Endothelial cell of umbilical vein (primary cell): ENCODE measurements around the gene CWC27. TPM values are rescaled to one million over a fixed set of nuclear protein-coding genes. Genes with fewer than 3 reads are reported as not detected.

ENCODE experiments used
- BruUV-seq: library from RNA; stranded (reverse); fragments of 400-500 nt; replicated peaks from 2 replicates; lab custom pipeline; 2021; lab: Mats Ljungman, UMichigan
- CTCF ChIA-PET: fragments of 300-600, 350-600 bp; sonication (Branson Sonifier 250); formaldehyde crosslinking; loops from one replicate; lab custom pipeline; 2021; ENCODE audit warnings: antibody characterized with exemption, inconsistent platforms; lab: Charles Lee
- POLR2A ChIA-PET: fragments of 300-600, 350-600 bp; sonication (Branson Sonifier 250); formaldehyde crosslinking; loops from one replicate; lab custom pipeline; 2021; ENCODE audit warnings: antibody characterized with exemption, inconsistent platforms; lab: Charles Lee
- DNase-seq: peaks from one replicate; pipeline ENCODE4 v3.0.0-alpha.2; 2011; ENCODE audit warnings: low read depth, low spot score
- FAIRE-seq: peaks from 2 replicates; lab custom pipeline; 2011; peaks lifted over from hg19 to GRCh38; lab: Jason Lieb, UNC
- H2AFZ ChIP-seq: 2 replicates; pipeline ENCODE4 v1.6.0; 2012; ENCODE audit warnings: low read depth, low read length, control low read depth, inconsistent platforms
- H3K27ac ChIP-seq: 2 replicates; pipeline ENCODE4 v1.5.1; 2011; ENCODE audit warnings: low read depth, mild to moderate bottlenecking, control low read depth, low read length, moderate library complexity; ENCODE audit not compliant: insufficient read depth
- H3K27me3 ChIP-seq, 2 experiments: 2 replicates each; pipeline versions ENCODE4 v1.6.0 to v1.6.1; 2011; ENCODE audit warnings: low read length in 2 of 2, mixed read lengths in 1 of 2; ENCODE audit not compliant: control insufficient read depth in 2 of 2, insufficient read depth in 2 of 2
- H3K36me3 ChIP-seq, 2 experiments: 2 replicates in 1 of 2; 3 replicates in 1 of 2; pipeline ENCODE4 v1.5.1; 2011; ENCODE audit warnings: low read length in 2 of 2, mild to moderate bottlenecking in 1 of 2, moderate library complexity in 1 of 2; ENCODE audit not compliant: control insufficient read depth in 2 of 2, insufficient read depth in 2 of 2; ENCODE audit errors: extremely low read depth in 1 of 2
- H3K4me1 ChIP-seq: 3 replicates; pipeline ENCODE4 v1.5.1; 2011; ENCODE audit warnings: mild to moderate bottlenecking, low read length; ENCODE audit not compliant: control insufficient read depth, insufficient read depth; ENCODE audit errors: extremely low read depth
- H3K4me2 ChIP-seq: 2 replicates; pipeline ENCODE4 v1.6.1; 2011; ENCODE audit warnings: low read length, control low read depth, mixed read lengths; ENCODE audit not compliant: insufficient read depth
- H3K4me3 ChIP-seq, 3 experiments: fragments of 200-600 bp in 1 of 3; sonication (generic), shearing (Covaris generic) in 1 of 3; replicated peaks in 1 of 3; 2 replicates each; pipeline ENCODE4 v1.5.1; 2011 to 2016; ENCODE audit warnings: control low read depth in 3 of 3, low read length in 3 of 3, mild to moderate bottlenecking in 2 of 3, inconsistent platforms in 1 of 3, low read depth in 1 of 3, moderate library complexity in 1 of 3; ENCODE audit not compliant: insufficient read depth in 1 of 3
- H3K79me2 ChIP-seq: 2 replicates; pipeline ENCODE4 v1.6.0; 2012; ENCODE audit warnings: low read length, inconsistent platforms; ENCODE audit not compliant: control insufficient read depth, insufficient read depth
- H3K9ac ChIP-seq: replicated peaks from 2 replicates; pipeline ENCODE3; 2011; ENCODE audit warnings: low read length, control low read depth; ENCODE audit not compliant: insufficient read depth; ENCODE audit errors: extremely low read depth
- H3K9me1 ChIP-seq: replicated peaks from 3 replicates; pipeline ENCODE4 v1.6.0; 2011; ENCODE audit warnings: mild to moderate bottlenecking, low read length; ENCODE audit not compliant: control insufficient read depth, insufficient read depth; ENCODE audit errors: extremely low read depth
- H3K9me3 ChIP-seq: replicated peaks from 2 replicates; pipeline ENCODE4 v1.5.1; 2012; ENCODE audit warnings: low read length, inconsistent platforms; ENCODE audit not compliant: control insufficient read depth, insufficient read depth
- H4K20me1 ChIP-seq: replicated peaks from 2 replicates; pipeline ENCODE3; 2011; ENCODE audit warnings: mild to moderate bottlenecking, low read length; ENCODE audit not compliant: control insufficient read depth, insufficient read depth; ENCODE audit errors: extremely low read depth
- EZH2 ChIP-seq: IDR thresholded peaks from 2 replicates; pipeline ENCODE4 v1.6.1; 2012; ENCODE audit warnings: borderline replicate concordance, low read depth, mild to moderate bottlenecking, moderate library complexity, low read length, inconsistent platforms; ENCODE audit not compliant: severe bottlenecking
- FOS ChIP-seq: IDR thresholded peaks from 2 replicates; pipeline ENCODE4 v1.6.1; 2011; ENCODE audit warnings: mild to moderate bottlenecking, low read length, moderate library complexity, borderline replicate concordance; ENCODE audit not compliant: insufficient read depth
- GATA2 ChIP-seq: IDR thresholded peaks from 2 replicates; pipeline ENCODE4 v1.7.0; 2011; ENCODE audit warnings: low read depth, mild to moderate bottlenecking, moderate library complexity, mixed read lengths, low read length; ENCODE audit not compliant: insufficient read length, insufficient read depth
- JUN ChIP-seq: IDR thresholded peaks from 2 replicates; pipeline ENCODE4 v1.6.1; 2011; ENCODE audit warnings: borderline replicate concordance, low read depth; ENCODE audit not compliant: insufficient read length, insufficient read depth
- MYC ChIP-seq: IDR thresholded peaks from one replicate; pipeline ENCODE4 v1.6.1; 2011; ENCODE audit warnings: mild to moderate bottlenecking, low read depth, low read length
- POLR2A ChIP-seq: IDR thresholded peaks from 2 replicates; pipeline ENCODE4 v1.6.1; 2012; ENCODE audit warnings: low read depth, mild to moderate bottlenecking, control low read depth, low read length
- POLR2AphosphoS5 ChIP-seq: IDR thresholded peaks from 2 replicates; pipeline ENCODE4 v1.6.1; 2012; ENCODE audit warnings: low read depth, mild to moderate bottlenecking, control low read depth, low read length, moderate library complexity; ENCODE audit not compliant: insufficient read depth
- dilution Hi-C: fragments of 300-500 bp; cut with MboI; formaldehyde crosslinking; loops from one replicate; pipeline ENCODE4 v1.15.0; 2019; ENCODE audit warnings: low sequenced_read_pairs; ENCODE audit not compliant: extremely low pct_ligation_motif_present
- intact Hi-C: fragments of 100-400 bp; cut with micrococcal nuclease; formaldehyde crosslinking; loops from one replicate; pipeline ENCODE4 v1.10.0; 2022
- polyA plus RNA-seq, 4 experiments: library from polyadenylated mRNA; depleted of rRNA in 3 of 4; stranded (reverse) in 3 of 4; unstranded in 1 of 4; fragments of >200 nt; gene quantifications; 2 replicates each; pipeline versions ENCODE4 v1.2.1 to v1.2.3, GENCODE V29; 2011 to 2012; ENCODE audit warnings: missing spikeins in 1 of 4
- total RNA-seq: library from RNA; stranded (reverse); gene quantifications from 2 replicates; pipeline ENCODE4 v1.2.3, GENCODE V29; 2021
- TF ChIP-seq, protein P1 (sequence below), 2 donors: IDR thresholded peaks; 1 replicate in 1 of 2; 2 replicates in 1 of 2; pipeline ENCODE4 v1.5.1; 2011; ENCODE audit warnings: low read length in 2 of 2, mild to moderate bottlenecking in 2 of 2, moderate library complexity in 2 of 2, control low read depth in 1 of 2, inconsistent platforms in 1 of 2, low read depth in 1 of 2; ENCODE audit not compliant: insufficient read depth in 1 of 2; ENCODE audit errors: extremely low read depth in 1 of 2
- TF ChIP-seq, protein P2 (sequence below): IDR thresholded peaks from 2 replicates; pipeline ENCODE4 v1.6.1; 2011; ENCODE audit not compliant: insufficient read depth, insufficient read length

CWC27 gene
- total and polyA plus RNA-seq, 2 donors (not counting 3 experiments of a cell fraction or from before 2014, with no cell fraction given) = 11.9 to 23.8 TPM

DNA sequence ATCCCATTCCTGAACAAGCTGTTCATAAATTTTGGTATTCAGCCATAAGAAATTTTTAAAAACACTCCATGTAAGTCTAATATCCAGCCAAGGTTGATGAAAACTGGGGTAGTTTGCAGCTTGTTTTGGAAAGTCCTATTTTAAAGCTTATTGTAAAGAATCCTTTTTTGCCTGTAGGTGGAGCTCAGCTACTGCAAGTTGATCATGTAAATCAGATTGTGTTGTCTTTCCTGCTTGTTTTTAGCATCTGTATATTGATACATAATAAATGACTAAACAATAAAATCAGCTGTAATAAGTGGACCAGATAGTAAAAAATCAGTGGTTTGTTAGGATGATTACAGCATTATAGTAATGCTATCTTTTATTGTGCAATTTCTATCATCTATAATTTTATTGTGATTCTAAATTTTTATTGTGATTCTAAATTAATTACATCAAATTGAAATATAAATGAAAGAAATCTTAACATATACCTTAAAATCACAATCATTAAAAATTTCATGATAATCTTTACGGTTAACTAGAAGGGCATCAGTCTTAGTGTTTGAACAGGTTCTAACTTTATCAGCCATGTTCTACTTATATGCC, 42.4 kb downstream of the CWC27 start:
- Histone ChIP-seq H4K20me1 (no peaks in the 10 kb centered on the region), H3K79me2 (no peaks in the 10 kb centered on the region), H3K4me1 (no peaks in the 10 kb centered on the region), H2AFZ (no peak overlapping the region), H3K9me1 (no peaks in the 10 kb centered on the region), H3K9me3 (no peaks in the 10 kb centered on the region), H3K4me3 (no peak overlapping the region), H3K9ac (no peak overlapping the region), H3K27ac (no peak overlapping the region), H3K27me3 (no peaks in the 10 kb centered on the region), H3K36me3 (no peaks in the 10 kb centered on the region), H3K4me2 (no peak overlapping the region)
- ChIA-PET POLR2A (interaction anchor here (1.2 kb wide), 1 partner anchor 671 kb away, joined by 3 read pairs; no protein-coding TSS in a partner anchor), CTCF (interaction anchor here (0.6 to 8.8 kb wide), 66 partner anchors 8 to 916 kb away, joined by 3 to 275 read pairs (median 4); partner anchors contain the start of genes ADAMTS6, CENPK and PPWD1)
- TF ChIP-seq, protein P1, sequence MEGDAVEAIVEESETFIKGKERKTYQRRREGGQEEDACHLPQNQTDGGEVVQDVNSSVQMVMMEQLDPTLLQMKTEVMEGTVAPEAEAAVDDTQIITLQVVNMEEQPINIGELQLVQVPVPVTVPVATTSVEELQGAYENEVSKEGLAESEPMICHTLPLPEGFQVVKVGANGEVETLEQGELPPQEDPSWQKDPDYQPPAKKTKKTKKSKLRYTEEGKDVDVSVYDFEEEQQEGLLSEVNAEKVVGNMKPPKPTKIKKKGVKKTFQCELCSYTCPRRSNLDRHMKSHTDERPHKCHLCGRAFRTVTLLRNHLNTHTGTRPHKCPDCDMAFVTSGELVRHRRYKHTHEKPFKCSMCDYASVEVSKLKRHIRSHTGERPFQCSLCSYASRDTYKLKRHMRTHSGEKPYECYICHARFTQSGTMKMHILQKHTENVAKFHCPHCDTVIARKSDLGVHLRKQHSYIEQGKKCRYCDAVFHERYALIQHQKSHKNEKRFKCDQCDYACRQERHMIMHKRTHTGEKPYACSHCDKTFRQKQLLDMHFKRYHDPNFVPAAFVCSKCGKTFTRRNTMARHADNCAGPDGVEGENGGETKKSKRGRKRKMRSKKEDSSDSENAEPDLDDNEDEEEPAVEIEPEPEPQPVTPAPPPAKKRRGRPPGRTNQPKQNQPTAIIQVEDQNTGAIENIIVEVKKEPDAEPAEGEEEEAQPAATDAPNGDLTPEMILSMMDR (IDR thresholded peaks at IDR 0.05; ENCODE audit: extremely low read depth in 1 of 2, insufficient read depth in 1 of 2, low read depth in 1 of 2, low read length in 2 of 2) = peak; percentile 47
- no peak for TF ChIP-seq GATA2
- dilution Hi-C loops (no loop called here), intact Hi-C loops (loop anchor here (1.0 to 2.0 kb wide), 3 partner anchors 148 to 672 kb away; no protein-coding TSS in a partner anchor)
- BruUV-seq = no TSS peak
- DNase-seq (peak; percentile 65), FAIRE-seq (no peak)

DNA sequence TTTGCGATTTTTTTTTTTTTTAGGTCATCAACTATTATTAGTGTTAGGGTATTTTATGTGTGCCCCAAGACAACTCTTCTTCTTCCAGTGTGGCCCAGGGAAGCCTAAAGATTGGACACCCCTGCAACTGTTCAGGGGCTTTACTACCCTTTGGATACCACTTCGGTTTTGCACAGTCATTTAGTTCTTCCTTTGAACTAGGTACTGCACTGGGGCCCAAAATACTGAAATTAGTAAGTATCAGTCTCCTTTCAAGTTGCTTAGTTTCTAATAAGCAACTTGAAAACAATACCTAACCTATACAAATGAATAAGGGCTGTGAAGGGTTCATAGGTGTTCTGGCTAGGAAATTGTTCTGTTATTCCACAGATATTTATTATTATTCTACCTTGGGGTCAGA, 45.3 kb downstream of the CWC27 start:
- dilution Hi-C loops (no loop called here), intact Hi-C loops (no loop called here)
- no peak overlapping the region for H3K4me2 ChIP-seq
- H4K20me1 ChIP-seq = no peaks in the 10 kb centered on the region
- H3K36me3 ChIP-seq = no peaks in the 10 kb centered on the region
- no peaks in the 10 kb centered on the region for H3K9me3 ChIP-seq
- H3K79me2 ChIP-seq = no peaks in the 10 kb centered on the region
- no peak overlapping the region for H2AFZ ChIP-seq
- H3K9me1 ChIP-seq = no peaks in the 10 kb centered on the region
- CTCF ChIA-PET = interaction anchor here (1.9 kb wide), 1 partner anchor 669 kb away, joined by 22 read pairs; no protein-coding TSS in a partner anchor
- H3K27me3 ChIP-seq = no peaks in the 10 kb centered on the region
- no peak for DNase-seq
- no peak for FAIRE-seq
- no TSS peak for BruUV-seq
- H3K9ac ChIP-seq = no peak overlapping the region
- TF ChIP-seq POLR2AphosphoS5 (no peak), EZH2 (no peak), GATA2 (no peak), MYC (no peak), POLR2A (no peak), JUN (no peak), FOS (no peak)
- TF ChIP-seq, protein P2, sequence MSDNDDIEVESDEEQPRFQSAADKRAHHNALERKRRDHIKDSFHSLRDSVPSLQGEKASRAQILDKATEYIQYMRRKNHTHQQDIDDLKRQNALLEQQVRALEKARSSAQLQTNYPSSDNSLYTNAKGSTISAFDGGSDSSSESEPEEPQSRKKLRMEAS = no peak
- TF ChIP-seq, protein P1 (IDR thresholded peaks at IDR 0.05; ENCODE audit: extremely low read depth in 1 of 2, insufficient read depth in 1 of 2, low read depth in 1 of 2, low read length in 2 of 2) = no peak
- peaks cover 15% of the 10 kb centered on the region for H3K4me1 ChIP-seq
- H3K4me3 ChIP-seq = no peak overlapping the region
- no peak overlapping the region for H3K27ac ChIP-seq
- POLR2A ChIA-PET = no interaction called here
